ENCODE results near the gene MTSS2. TPM values are rescaled to one million over a fixed set of nuclear protein-coding genes. Genes with fewer than 3 reads are reported as not detected.

The MTSS2 gene
- total RNA-seq, 1 experiment from 2014 or later = 47.6 TPM

DNA sequence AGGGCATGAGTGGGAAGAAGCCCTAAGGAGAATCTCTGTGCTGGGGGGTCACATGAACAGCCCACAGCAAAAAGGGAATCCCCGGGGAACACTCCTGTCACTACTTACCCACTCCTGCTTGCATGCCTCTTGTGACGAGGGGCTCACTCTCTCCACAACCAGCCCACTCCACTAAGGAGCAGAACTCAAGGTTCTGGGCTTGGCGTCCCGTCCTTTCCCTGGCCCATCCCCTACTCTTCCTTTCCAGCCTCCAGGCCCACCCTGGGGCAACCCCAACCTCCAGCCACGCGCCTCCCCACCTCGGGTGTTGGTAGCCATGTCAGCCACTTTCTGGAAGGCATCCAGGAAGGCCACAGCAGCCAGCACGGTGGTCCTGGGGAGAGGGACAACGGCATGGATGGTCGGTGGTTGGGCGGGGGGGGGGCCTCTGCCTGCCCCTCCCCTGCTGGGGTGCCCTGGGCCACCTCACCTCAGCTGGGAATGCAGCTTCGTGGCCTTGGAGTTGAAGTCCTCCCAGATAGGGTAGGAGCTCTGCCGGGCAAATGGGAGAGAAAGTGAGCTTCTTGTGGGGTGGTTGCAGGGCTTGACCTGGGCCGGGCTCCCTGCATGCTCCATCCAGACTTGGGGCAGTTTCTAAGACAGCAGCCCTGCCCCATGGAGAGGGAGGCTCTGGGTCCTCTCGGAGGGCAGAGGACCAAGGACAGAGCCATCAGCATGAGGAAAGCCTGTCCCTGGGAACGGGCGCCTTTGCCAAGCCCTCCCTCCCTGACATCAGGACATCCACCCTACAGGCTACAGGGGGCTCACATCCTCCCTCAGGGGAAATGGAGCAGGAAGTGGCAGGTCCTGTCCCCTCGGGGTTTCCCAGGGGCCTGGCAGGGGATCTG lies 5.1 kb downstream of the MTSS2 start:
- H3K4me1 ChIP-seq (ENCODE audit: insufficient read depth, low read length, poor library complexity, severe bottlenecking) = peaks cover 11% of the 10 kb centered on the region
- H3K36me3 ChIP-seq (ENCODE audit: insufficient read depth, low read length, poor library complexity, severe bottlenecking) = peaks cover 33% of the 10 kb centered on the region
- TF ChIP-seq EZH2 (IDR thresholded peaks at IDR 0.05; ENCODE audit: borderline replicate concordance, low read depth, low read length, poor library complexity, severe bottlenecking) = no peak
- TF ChIP-seq, protein P1, sequence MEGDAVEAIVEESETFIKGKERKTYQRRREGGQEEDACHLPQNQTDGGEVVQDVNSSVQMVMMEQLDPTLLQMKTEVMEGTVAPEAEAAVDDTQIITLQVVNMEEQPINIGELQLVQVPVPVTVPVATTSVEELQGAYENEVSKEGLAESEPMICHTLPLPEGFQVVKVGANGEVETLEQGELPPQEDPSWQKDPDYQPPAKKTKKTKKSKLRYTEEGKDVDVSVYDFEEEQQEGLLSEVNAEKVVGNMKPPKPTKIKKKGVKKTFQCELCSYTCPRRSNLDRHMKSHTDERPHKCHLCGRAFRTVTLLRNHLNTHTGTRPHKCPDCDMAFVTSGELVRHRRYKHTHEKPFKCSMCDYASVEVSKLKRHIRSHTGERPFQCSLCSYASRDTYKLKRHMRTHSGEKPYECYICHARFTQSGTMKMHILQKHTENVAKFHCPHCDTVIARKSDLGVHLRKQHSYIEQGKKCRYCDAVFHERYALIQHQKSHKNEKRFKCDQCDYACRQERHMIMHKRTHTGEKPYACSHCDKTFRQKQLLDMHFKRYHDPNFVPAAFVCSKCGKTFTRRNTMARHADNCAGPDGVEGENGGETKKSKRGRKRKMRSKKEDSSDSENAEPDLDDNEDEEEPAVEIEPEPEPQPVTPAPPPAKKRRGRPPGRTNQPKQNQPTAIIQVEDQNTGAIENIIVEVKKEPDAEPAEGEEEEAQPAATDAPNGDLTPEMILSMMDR (conservative IDR thresholded peaks at IDR 0.05; ENCODE audit: low read depth, low read length) = no peak
- H3K9me3 ChIP-seq (ENCODE audit: low read depth, low read length, poor library complexity, severe bottlenecking) = no peaks in the 10 kb centered on the region
- CTCF ChIA-PET = interaction anchor here (3.3 kb wide), 1 partner anchor 90 kb away, joined by 21 read pairs; no protein-coding TSS in a partner anchor
- intact Hi-C loops (cut with micrococcal nuclease; ENCODE audit: unreplicated experiment) = loop anchor here (2.0 to 10.0 kb wide), 2 partner anchors 90 to 684 kb away; no protein-coding TSS in a partner anchor
- no TSS peak for BruUV-seq (replicated peaks)
- DNase-seq (ENCODE audit: low spot score) = no peak
- POLR2A ChIA-PET (ENCODE audit: low non-redundant PET) = no interaction called here
- H3K4me3 ChIP-seq (ENCODE audit: low read depth, low read length, poor library complexity, severe bottlenecking) = no peak overlapping the region
- peak overlapping the region; percentile 42 for H3K27ac ChIP-seq (ENCODE audit: low read depth, low read length, poor library complexity, severe bottlenecking)
- H3K27me3 ChIP-seq (replicated peaks; ENCODE audit: insufficient read depth, low read depth, low read length, poor library complexity) = no peaks in the 10 kb centered on the region

DNA sequence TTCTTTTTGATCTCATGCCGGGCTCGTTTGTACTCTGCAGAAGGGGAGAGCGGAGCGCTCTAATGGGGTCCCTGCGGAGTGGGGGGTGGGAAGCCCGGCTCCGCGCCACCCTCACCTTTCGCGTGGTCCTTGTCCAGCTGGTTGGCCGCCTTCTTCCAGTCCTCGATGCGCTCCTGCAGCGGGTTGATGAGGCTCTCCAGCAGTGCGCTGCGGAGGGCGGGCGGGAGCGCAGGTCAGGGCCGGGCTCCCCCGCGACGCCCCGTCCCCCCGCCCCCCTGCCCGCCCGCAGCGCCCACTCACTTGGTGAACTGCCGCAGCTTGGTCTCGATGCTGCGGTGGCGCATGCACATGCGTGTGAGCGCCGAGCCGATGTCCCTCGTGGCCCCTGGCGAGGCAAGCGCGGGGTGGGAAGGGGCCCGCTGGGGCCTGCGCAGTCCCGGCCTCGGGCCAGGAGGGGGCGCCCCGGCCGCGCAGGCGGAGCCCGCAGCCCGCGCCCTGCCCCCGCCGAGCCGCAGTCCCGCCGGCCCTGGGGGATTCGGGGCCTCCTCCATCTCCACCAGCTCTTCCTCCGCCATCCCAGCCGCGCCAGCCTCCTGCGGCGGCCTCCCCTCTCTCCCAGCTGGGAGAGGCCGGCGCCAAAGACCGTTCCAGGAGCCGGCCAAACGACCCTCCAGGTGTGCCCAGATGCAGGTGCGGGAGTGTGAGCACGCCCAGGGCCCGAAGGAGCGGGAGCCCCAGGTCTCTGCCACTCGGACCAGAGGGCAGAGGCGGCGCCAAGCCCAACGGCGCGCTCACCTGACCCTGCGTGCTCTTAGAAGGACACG lies 6.0 kb downstream of the MTSS2 start:
- no peak overlapping the region for H3K27ac ChIP-seq (ENCODE audit: low read depth, low read length, poor library complexity, severe bottlenecking)
- ChIA-PET POLR2A (ENCODE audit: low non-redundant PET) (no interaction called here), CTCF (interaction anchor here (0.6 to 3.3 kb wide), 2 partner anchors 9 to 91 kb away, joined by 4 to 21 read pairs; no protein-coding TSS in a partner anchor)
- H3K4me1 ChIP-seq (ENCODE audit: insufficient read depth, low read length, poor library complexity, severe bottlenecking) = peaks cover 11% of the 10 kb centered on the region
- H3K9me3 ChIP-seq (ENCODE audit: low read depth, low read length, poor library complexity, severe bottlenecking) = no peaks in the 10 kb centered on the region
- H3K27me3 ChIP-seq (replicated peaks; ENCODE audit: insufficient read depth, low read depth, low read length, poor library complexity) = no peaks in the 10 kb centered on the region
- DNase-seq (ENCODE audit: low spot score) = peak; percentile 76
- no peak overlapping the region for H3K4me3 ChIP-seq (ENCODE audit: low read depth, low read length, poor library complexity, severe bottlenecking)
- no peak for TF ChIP-seq EZH2 (IDR thresholded peaks at IDR 0.05; ENCODE audit: borderline replicate concordance, low read depth, low read length, poor library complexity, severe bottlenecking)
- TF ChIP-seq, protein P1 (conservative IDR thresholded peaks at IDR 0.05; ENCODE audit: low read depth, low read length) = peak; percentile 47
- BruUV-seq (replicated peaks) = no TSS peak
- intact Hi-C loops (cut with micrococcal nuclease; ENCODE audit: unreplicated experiment) = loop anchor here (2.0 to 10.0 kb wide), 2 partner anchors 91 to 685 kb away; no protein-coding TSS in a partner anchor
- peaks cover 33% of the 10 kb centered on the region for H3K36me3 ChIP-seq (ENCODE audit: insufficient read depth, low read length, poor library complexity, severe bottlenecking)

DNA sequence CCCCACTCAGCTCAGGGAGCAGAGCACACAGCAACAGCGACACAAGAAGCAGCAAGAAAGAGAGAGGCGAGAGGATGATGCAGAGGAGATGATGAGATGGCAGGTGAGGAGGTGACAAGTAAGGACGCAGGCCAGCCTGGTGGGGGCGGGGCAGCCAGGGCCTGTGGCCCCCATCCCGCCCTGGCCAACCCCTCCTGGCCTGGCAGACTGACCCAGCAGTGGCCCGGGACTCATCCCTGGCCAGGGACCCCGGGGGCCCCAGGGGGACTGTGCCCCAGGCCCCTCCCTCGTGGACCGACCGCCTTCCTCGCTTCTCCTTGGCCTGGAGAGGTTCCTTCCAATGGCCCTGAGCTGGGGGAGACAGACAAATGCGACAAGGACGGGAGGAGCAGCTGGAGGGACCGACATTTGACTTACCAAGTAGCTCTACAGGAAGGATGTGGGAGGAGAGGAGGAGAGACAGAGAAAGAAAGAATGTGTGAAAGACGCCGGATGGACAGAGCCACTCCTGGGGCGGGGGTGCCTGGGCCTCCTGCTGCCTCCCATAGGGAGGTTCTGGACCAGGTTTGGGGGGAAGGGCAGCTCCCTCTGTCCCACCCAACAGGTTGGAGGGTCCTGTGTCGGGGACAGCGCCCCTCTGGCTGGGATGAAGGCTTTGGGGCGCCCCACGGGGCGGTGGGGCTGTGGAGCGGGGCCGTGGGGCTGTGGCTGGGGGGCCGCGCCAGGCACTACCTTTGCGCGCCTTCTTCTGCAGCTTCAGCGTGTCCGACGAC lies 6.8 kb downstream of the MTSS2 start:
- peaks cover 35% of the 10 kb centered on the region for H3K36me3 ChIP-seq (ENCODE audit: insufficient read depth, low read length, poor library complexity, severe bottlenecking)
- no peak for TF ChIP-seq EZH2 (IDR thresholded peaks at IDR 0.05; ENCODE audit: borderline replicate concordance, low read depth, low read length, poor library complexity, severe bottlenecking)
- TF ChIP-seq, protein P1 (conservative IDR thresholded peaks at IDR 0.05; ENCODE audit: low read depth, low read length) = no peak
- H3K4me1 ChIP-seq (ENCODE audit: insufficient read depth, low read length, poor library complexity, severe bottlenecking) = peaks cover 4% of the 10 kb centered on the region
- no peak overlapping the region for H3K4me3 ChIP-seq (ENCODE audit: low read depth, low read length, poor library complexity, severe bottlenecking)
- no peak overlapping the region for H3K27ac ChIP-seq (ENCODE audit: low read depth, low read length, poor library complexity, severe bottlenecking)
- intact Hi-C loops (cut with micrococcal nuclease; ENCODE audit: unreplicated experiment) = no loop called here
- DNase-seq (ENCODE audit: low spot score) = no peak
- no peaks in the 10 kb centered on the region for H3K9me3 ChIP-seq (ENCODE audit: low read depth, low read length, poor library complexity, severe bottlenecking)
- POLR2A ChIA-PET (ENCODE audit: low non-redundant PET) = no interaction called here
- no TSS peak for BruUV-seq (replicated peaks)
- H3K27me3 ChIP-seq (replicated peaks; ENCODE audit: insufficient read depth, low read depth, low read length, poor library complexity) = no peaks in the 10 kb centered on the region
- CTCF ChIA-PET = interaction anchor here (0.6 to 3.3 kb wide), 2 partner anchors 10 to 92 kb away, joined by 4 to 21 read pairs; no protein-coding TSS in a partner anchor
